ENCODE measurements around the gene KDM4D. TPM values are rescaled to one million over a fixed set of nuclear protein-coding genes. Genes with fewer than 3 reads are reported as not detected.

The KDM4D gene
- total RNA-seq, 1 experiment from 2014 or later = 2.7 TPM

GRCh38 chr11:94924612-94925011 lies 48.9 kb upstream of the KDM4D start:
- POLR2A ChIA-PET (ENCODE audit: unreplicated experiment) = no interaction called here
- H3K9ac ChIP-seq (ENCODE audit: low read length) = no peak overlapping the region
- CTCF ChIA-PET = no interaction called here

GRCh38 chr11:94925422-94926270 lies 47.9 kb upstream of the KDM4D start:
- Histone ChIP-seq H3K27ac (ENCODE audit: low read length) (no peak overlapping the region), H3K9me2 (replicated peaks; ENCODE audit: low read length) (no peaks in the 10 kb centered on the region), H3F3A (ENCODE audit: low read length, unreplicated experiment) (no peaks in the 10 kb centered on the region), H3K79me2 (ENCODE audit: low read length) (no peaks in the 10 kb centered on the region), H3K9ac (ENCODE audit: low read length) (no peak overlapping the region), H3K27me3 (ENCODE audit: low read length) (no peaks in the 10 kb centered on the region), H3K9me3 (ENCODE audit: low read length) (no peaks in the 10 kb centered on the region), H3K36me3 (ENCODE audit: low read depth, low read length) (no peaks in the 10 kb centered on the region), H3K4me3 (ENCODE audit: low read length) (no peak overlapping the region), H3K4me2 (ENCODE audit: low read length) (no peak overlapping the region), H4K20me1 (ENCODE audit: low read length) (no peaks in the 10 kb centered on the region), H2AFZ (ENCODE audit: low read length) (no peak overlapping the region), H3K4me1 (ENCODE audit: insufficient read depth, low read length) (no peaks in the 10 kb centered on the region)
- ATAC-seq (no peak), DNase-seq (no peak)
- POLR2A ChIA-PET (ENCODE audit: unreplicated experiment) = no interaction called here
- CTCF ChIA-PET = no interaction called here
- intact Hi-C loops (cut with micrococcal nuclease) = no loop called here
- TF ChIP-seq EZH2 (IDR thresholded peaks at IDR 0.05; ENCODE audit: low read length, unreplicated experiment) (no peak), CTCF (conservative IDR thresholded peaks at IDR 0.05; ENCODE audit: low read depth, low read length) (no peak), EZH2phosphoT487 (IDR thresholded peaks at IDR 0.05; ENCODE audit: borderline replicate concordance, low read length) (no peak)
- no TSS peak for BruUV-seq (replicated peaks)

More at GRCh38 chr11:94924612-94925011, 48.9 kb upstream of the KDM4D start:
- no peak for DNase-seq
- H3K27me3 ChIP-seq (ENCODE audit: low read length) = no peaks in the 10 kb centered on the region
- no peaks in the 10 kb centered on the region for H3K79me2 ChIP-seq (ENCODE audit: low read length)
- no TSS peak for BruUV-seq (replicated peaks)
- no peak overlapping the region for H2AFZ ChIP-seq (ENCODE audit: low read length)
- no peak overlapping the region for H3K4me3 ChIP-seq (ENCODE audit: low read length)
- no peak for TF ChIP-seq CTCF (conservative IDR thresholded peaks at IDR 0.05; ENCODE audit: low read depth, low read length)
- TF ChIP-seq EZH2phosphoT487 (IDR thresholded peaks at IDR 0.05; ENCODE audit: borderline replicate concordance, low read length) = no peak
- no peak for TF ChIP-seq EZH2 (IDR thresholded peaks at IDR 0.05; ENCODE audit: low read length, unreplicated experiment)
- no peak overlapping the region for H3K4me2 ChIP-seq (ENCODE audit: low read length)
- no peaks in the 10 kb centered on the region for H3K9me3 ChIP-seq (ENCODE audit: low read length)
- H3F3A ChIP-seq (ENCODE audit: low read length, unreplicated experiment) = no peaks in the 10 kb centered on the region
- no peak overlapping the region for H3K27ac ChIP-seq (ENCODE audit: low read length)
- H4K20me1 ChIP-seq (ENCODE audit: low read length) = no peaks in the 10 kb centered on the region
- H3K36me3 ChIP-seq (ENCODE audit: low read depth, low read length) = no peaks in the 10 kb centered on the region
- H3K4me1 ChIP-seq (ENCODE audit: insufficient read depth, low read length) = no peaks in the 10 kb centered on the region
- intact Hi-C loops (cut with micrococcal nuclease) = no loop called here
- no peak for ATAC-seq
- H3K9me2 ChIP-seq (replicated peaks; ENCODE audit: low read length) = no peaks in the 10 kb centered on the region

GRCh38 chr11:94926271-94926625 lies 47.3 kb upstream of the KDM4D start:
- no peak overlapping the region for H3K4me3 ChIP-seq (ENCODE audit: low read length)
- TF ChIP-seq EZH2 (IDR thresholded peaks at IDR 0.05; ENCODE audit: low read length, unreplicated experiment) (no peak), EZH2phosphoT487 (IDR thresholded peaks at IDR 0.05; ENCODE audit: borderline replicate concordance, low read length) (no peak), CTCF (conservative IDR thresholded peaks at IDR 0.05; ENCODE audit: low read depth, low read length) (no peak)
- H3K9ac ChIP-seq (ENCODE audit: low read length) = no peak overlapping the region
- intact Hi-C loops (cut with micrococcal nuclease) = no loop called here
- H3K9me2 ChIP-seq (replicated peaks; ENCODE audit: low read length) = no peaks in the 10 kb centered on the region
- H3F3A ChIP-seq (ENCODE audit: low read length, unreplicated experiment) = no peaks in the 10 kb centered on the region
- ATAC-seq (no peak), DNase-seq (no peak)
- no peak overlapping the region for H3K4me2 ChIP-seq (ENCODE audit: low read length)
- no peaks in the 10 kb centered on the region for H3K36me3 ChIP-seq (ENCODE audit: low read depth, low read length)
- ChIA-PET POLR2A (ENCODE audit: unreplicated experiment) (no interaction called here), CTCF (no interaction called here)
- H3K79me2 ChIP-seq (ENCODE audit: low read length) = no peaks in the 10 kb centered on the region
- H3K4me1 ChIP-seq (ENCODE audit: insufficient read depth, low read length) = no peaks in the 10 kb centered on the region
- no TSS peak for BruUV-seq (replicated peaks)
- no peaks in the 10 kb centered on the region for H4K20me1 ChIP-seq (ENCODE audit: low read length)
- H3K27me3 ChIP-seq (ENCODE audit: low read length) = no peaks in the 10 kb centered on the region
- no peaks in the 10 kb centered on the region for H3K9me3 ChIP-seq (ENCODE audit: low read length)
- H3K27ac ChIP-seq (ENCODE audit: low read length) = no peak overlapping the region
- H2AFZ ChIP-seq (ENCODE audit: low read length) = no peak overlapping the region

Data from PC-3 (cell line).